NCI-H187 treated with DMSO at 0.1 percent for 48 hours (cell line): ENCODE data around the gene NME9.
"Not testable (repeated sequence)": the region's sequence is repeated elsewhere in the genome, so short reads cannot be mapped to it uniquely, and the experiment has no call there.

Experiments used
- DNase-seq: peaks from one replicate; lab custom pipeline; 2025; lab: John Stamatoyannopoulos, UW

The NME9 gene, protein sequence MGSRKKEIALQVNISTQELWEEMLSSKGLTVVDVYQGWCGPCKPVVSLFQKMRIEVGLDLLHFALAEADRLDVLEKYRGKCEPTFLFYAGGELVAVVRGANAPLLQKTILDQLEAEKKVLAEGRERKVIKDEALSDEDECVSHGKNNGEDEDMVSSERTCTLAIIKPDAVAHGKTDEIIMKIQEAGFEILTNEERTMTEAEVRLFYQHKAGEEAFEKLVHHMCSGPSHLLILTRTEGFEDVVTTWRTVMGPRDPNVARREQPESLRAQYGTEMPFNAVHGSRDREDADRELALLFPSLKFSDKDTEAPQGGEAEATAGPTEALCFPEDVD

DNA sequence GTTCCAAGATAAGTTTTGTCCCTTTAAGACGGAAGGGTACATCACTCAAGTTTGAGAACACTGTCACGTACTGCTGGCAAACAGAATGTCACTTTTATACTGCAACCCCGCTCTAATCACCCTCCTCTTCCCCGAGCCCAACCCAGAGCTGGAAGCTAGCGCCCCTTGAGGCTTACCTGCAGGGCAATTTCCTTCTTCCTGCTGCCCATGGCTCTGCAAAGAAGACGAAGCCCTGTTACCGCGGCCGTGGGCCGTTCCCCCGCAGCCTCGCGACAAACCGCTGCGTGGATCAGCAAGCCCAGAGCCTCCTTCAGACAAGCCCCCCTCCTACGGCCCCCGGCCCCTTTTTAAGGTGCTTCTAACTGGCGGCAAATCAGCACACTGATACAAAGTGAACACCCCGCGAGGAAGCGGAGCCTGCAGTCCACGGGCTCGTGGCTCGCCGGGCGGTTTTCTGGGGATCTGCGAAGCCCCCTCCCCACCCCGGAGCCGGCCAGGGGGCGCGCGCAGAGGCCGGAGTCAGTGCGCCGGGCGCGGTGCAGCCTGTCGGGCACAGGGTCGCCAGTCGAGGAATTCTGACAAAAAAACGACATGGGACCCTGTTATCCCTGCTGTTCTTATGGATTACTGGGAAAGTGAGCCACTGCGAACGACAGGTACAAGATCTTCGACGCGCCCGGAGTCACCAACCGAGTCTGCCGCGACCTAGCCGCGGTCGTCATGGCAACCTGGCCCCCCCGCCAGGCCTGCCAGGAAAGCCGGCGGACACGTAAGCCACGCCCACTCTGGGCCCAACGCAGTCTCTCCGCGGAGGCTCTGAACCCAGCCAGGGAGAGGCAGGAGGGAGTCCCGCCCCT is at the start of gene NME9:
TSS of gene NME9 (minus strand) at position 725 of the 857 bp plus-strand sequence. CDS start at position 209, 516 bp downstream.
- DNase-seq = peak; percentile 58

DNA sequence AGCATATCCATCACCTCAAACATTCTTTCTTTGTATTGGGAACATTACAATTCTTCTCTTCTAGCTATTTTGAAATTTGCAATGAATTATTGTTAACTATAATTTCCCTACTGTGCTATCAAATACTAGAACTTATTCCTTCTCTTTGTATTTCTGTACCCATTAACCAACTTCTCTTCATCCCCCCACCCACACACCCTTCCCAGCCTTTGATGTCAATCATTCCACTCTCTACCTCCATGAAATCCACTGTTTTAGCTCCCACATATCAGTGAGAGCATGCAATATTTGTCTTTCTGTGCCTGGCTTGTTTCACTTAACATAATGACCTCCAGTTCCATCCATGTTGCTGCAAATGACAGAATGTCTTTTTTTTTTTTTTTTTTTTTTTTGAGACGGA is 49.3 kb upstream of the NME9 start:
- no peak for DNase-seq

DNA sequence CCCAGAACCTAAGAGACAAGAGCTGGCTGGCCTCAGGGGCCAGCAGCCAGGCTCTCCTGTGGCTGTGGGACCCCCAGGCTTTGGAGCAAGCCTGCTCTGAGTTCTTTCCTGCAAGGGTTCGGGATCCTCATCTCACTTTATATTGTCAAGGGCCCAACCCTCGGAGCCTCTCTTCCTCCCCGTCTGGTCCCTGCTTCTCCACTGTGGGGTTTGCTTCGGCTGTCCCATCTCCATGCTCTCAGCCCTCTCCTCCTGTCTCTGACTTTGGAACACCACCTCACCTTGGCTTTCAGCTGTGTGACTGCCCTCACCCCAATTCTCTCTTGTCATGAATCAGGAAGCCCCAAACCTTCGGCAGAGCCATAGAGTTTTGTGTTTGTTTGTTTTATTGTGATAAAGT is 48.7 kb upstream of the NME9 start:
- no peak for DNase-seq

DNA sequence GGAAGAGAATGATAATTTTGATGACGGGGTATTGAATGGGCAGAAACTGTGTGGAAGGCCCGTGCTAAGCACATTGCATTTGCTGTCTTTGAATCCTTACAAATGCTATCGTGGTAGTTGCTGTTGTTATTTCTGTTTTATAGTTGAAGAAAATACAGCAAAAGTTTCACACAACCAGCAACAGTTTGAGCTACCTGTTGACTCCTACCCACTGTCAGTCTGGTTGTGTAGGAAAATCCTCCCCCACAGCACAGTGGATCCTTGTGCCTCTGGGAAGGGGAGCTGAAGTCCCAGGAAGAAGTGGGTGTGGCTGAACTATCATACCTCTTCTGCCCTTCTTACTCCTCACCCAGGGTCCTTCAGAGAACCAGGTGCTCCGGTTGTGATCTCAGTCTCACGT is 48.2 kb upstream of the NME9 start:
- no peak for DNase-seq

DNA sequence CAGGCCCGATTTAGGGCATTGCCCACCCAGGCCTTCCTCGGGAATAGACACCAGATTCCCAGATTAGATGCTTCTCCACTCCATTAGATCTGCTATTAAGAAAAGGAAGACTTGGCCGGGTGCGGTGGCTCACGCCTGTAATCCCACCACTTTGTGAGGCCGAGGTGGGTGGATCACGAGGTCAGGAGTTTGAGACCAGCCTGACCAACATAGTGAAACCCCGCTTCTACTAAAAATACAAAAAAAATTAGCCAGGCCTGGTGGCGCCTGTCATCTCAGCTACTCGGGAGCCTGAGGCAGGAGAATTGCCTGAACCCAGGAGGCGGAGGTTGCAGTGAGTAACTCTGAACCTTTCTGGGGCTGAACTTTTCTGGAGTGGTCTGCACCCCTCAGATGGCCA is 47.6 kb upstream of the NME9 start:
- DNase-seq = not testable (repeated sequence)

DNA sequence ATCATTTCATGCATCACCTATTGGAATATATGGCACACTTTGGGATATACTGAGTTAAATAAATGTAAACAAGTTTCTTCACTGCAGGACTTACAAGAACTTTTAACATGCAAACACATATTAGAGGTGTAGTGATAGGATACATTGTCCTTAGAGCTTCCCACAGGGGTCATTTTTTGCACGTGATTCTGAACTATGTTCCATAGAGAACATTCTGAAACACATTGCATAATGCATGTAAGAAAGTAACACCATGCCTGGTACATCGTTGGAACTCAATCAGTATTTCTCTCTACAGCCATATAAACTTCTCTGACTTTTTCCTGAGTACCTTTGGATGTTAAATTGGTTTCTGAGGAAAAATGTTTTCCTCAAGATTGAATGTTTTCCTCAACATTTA is 47.0 kb upstream of the NME9 start:
- DNase-seq = no peak

DNA sequence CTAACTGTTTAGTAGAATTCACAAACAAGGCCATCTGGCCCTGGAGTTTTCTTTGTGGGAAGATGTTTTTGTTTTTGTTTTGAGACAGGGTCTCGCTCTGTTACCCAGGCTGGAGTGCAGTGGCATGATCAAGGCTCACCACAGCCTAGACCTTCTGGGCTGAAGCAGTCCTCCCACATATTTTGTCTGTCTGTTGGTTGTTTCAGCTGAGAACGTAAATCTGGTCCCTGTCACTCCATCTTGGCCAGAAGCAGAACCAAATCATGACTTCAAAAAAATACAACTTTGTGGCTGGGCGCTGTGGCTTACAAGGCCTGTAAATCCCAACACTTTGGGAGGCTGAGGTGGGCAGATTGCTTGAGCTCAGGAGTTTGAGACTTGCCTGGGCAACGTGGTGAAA is 45.8 kb upstream of the NME9 start:
- DNase-seq = no peak

DNA sequence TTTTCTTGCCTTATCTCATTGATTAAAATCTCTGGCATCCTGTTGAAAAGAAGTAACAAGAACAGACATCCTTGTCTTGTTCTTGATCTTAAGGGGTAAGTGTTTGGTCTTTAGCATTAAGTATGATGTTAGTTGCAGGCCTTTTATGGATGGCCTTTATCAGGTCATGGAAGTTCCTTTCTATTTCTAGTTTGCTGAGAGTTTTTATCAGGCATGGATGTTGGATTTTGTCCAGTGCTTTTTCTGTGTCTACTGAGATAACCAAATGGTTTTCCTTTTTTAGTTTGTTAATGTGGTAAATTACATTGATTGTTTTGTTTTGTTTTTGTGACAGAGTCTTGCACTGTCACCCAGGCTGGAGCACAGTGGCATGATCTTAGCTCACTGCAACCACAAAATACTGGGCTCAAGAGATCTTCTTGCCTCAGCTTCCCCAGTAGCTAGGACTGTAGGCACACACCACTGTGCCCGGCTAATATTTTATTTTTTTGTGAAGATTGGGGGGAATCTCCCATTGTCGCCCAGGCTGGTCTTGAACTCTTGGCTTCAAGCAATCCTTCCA is 45.0 kb upstream of the NME9 start:
- DNase-seq = no peak

DNA sequence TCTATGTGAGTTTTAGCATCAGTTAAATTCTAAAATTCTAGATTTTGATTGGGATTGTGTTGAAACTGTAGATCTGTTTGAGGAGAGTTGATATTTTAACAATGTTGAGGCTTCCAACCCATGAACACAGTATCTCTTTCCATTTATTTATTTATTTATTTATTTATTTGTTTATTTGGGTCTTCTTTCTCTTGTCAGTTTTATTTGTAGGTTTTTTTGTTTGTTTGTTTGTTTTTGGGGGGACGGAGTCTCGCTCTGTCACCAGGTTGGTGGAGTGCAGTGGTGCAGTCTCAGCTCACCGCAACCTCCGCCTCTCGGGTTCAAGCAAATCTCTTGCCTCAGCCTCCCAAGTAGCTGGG is 44.1 kb upstream of the NME9 start:
- DNase-seq = no peak

DNA sequence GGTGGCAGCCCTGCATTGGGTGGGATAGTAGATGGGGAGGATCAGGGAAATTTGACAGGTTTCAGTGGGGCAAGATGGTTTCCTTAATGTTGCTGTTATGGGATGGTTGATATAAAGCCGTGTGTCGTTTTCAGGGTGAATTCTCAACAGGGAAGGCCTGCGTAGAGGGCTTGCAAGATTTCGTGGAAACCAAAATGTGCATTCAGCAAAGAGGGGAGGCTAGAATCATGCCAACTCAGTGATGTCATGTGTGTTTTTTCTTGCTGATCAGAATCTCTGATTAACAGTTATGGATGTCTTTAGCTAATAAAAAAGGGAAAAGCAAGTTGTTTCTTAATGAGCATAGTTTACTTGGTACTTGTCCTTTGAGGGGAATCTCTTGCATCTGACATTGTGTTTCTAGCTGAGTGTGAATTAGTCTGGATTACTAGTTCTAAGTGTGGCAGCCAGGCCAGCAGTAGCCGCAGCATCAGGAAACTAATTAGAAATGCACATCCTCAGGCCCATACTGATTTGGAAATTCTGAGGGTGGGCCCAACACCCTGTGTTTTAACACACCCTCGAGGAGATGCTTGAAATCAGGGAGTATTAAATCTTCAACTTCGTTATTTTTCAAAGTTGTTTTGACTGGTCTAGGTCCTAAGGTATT is 43.6 kb upstream of the NME9 start:
- DNase-seq = no peak

DNA sequence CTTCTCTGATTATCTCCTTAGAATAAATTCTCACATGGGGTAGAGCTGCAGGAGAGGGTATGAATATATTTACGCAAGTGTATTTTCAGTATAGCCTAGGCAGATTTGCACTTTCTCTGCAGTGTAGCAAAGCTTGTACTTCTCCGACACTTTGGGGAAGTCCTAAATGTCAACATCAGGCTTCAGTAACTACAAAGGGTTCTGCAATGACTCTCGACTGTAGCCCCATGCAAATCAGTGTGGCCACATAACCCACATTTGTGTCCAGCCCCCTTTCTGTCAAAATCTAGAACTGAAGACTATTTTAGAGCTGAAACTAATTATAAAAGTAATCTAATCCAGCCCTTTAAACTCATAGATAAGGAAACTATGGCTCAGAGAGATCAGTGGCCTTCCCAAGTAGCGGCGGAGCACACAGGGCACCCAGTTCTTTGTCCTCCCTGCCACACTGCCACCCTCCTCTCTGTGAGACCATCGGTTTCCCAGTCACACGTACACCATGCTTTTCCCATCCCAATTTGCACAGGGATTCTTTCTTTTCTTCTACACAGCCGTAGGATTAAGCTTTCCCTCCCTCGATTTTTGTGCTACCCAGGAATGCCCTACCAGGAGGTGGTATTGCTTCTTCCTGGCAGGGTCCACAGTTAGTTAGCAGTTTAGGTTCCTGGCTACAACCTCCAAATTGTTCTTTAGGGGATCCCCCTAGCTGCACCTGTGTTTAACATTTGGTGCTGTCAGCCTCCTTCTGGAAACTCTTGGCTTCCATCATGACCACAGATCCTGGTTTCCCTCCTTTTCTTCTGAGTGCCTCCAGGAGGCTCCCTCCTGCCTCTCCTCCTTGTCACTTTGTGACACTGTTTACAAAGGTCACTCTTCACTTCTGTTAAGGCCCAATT is 41.7 kb upstream of the NME9 start:
- no peak for DNase-seq

DNA sequence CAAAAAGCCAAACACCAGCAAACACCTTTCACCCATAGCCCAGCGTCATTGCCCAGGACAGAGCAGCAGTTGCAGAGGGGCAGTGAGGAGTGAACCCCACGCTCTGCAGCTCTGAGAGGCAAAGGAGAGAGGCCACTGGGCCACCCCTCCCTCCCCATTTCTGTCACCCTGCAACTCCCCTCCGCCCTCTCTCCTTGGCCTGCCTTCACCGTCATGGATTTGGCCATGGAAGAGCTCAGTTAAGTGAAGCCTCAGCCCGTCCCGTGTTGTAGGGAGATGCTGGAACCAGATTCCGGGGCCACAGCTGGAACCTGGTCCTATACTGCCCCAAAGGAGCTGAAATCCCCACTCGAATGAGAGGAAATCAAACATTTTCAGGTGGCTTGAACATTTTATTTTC is 40.7 kb upstream of the NME9 start:
- no peak for DNase-seq

DNA sequence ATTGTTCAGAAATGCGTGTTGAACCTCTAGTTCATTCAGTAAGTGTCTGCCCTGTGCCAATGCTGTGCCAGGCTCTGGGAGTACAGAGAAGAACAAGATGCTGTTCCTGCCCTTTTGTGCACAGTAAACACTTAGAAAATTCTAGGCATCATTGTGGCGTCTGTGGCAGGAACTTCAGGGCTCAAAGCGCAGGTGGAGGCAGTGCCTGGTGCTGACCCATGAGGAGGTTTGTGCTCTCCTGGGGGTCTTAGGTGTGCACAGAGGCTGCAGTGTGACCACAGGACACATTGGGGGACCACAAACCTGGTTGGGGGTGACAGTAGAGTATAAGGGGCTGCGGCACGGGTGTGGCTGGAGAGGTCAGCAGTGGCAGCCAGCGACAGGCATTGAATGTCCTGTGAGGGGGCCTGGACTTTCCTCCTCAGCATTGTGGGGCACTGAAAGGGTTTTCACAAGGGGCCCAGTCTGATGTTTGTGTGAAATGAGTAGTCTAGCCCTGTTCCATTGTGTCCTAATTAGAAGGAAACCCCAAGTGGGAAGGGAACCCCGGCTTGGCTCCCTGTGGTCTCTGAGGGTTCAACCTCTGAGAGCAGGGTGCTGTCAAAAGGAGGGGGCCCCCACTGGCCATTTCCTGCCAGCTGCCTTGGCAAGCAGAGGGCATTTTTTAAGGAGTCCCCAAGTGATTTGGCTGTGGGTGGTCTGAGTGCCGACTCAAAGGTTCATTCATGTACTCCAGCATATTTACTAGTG is 39.7 kb upstream of the NME9 start:
- DNase-seq = no peak

DNA sequence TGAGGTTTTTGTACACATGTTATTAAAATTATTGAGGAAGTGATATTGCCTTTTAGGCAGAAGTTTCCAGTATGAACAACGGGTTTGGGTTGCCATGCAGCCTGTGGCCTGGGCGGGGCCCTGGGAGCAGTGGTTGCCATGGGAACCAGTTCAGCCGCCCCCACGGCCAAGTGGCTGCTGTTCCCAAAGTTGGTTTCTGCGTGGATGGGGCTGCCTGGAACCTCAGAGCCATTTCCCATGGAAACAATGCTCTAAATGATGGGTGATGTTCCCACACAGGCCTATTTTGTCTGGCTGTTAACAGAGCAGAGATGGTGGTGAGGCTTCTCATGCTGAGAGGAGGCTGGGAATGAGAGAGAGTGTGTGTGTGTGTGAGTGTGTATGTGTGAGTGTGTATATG is 38.3 kb upstream of the NME9 start:
- no peak for DNase-seq

DNA sequence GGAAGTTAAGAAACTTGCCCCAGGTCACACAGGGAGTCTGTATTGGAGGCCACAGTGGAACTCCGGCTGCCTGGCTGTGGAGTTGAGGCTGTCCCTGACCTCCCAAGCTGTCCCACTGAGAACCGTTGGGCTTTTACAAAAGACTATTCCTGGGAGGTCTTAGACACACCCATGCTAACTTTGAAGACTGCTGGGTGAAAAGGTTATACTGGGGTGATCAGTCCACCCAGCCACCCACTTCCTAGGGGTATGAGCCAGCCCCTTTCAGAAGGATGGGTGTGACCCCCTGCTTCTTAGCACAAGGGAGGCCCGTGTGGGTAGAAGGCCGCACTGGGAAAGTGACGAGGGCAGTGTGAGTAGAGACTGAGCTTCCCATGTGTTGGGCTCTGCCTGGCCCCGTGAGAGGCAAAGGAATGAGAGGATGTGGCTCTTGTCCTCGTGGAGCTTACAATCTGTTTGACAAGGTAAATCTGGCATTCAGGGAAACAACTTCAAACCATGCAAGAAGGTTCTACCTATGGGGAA is 37.7 kb upstream of the NME9 start:
- DNase-seq = no peak

DNA sequence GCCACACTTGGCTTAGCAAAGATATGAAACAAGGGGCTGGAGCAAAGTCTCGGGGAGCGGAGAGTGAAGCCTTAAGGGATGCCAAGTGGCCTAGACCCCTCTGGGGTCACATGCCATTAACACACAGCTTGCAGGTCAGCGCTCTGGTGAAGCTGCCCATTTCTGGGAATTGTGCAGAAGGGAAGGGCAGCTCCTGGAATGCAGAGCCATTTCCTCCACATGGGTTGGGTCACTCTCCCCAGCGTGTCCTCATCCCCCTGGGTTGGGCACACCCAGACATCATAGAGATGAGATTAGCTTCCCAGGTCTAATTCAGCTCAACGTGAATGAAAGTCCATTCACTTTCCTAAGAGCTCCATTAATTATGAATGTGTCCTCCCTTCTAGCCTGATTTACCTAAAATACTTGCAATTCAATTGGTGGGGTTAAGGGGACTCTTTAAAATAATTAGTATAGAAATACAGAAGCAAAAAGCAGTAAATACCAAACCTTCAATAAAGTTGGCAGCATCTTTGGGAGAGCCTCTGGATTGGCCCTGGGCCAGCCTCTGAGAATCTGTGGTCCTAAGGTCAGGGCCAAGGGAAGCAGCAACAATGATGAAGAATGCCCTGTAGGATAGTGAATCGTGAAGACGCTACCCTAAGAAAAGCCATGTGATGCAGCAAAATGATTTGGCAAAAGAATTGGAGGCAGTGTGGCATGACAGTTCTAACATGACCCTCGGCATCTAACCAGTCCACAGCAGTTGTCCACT is 36.5 kb upstream of the NME9 start:
- DNase-seq = no peak

DNA sequence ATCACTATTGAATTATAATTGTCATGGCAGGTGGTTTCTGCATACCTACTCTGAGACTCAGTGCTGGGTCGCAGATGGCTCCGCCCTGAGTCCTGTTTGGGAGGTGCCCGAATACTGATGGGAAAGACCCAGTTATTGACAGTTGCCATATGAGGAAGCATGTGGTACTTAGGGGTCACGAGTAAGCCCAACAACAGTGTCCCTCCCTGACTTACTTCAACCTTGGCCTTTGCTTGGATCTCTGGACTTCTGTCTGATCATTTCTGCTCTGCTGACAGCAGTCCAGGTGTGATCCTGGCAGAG is 35.6 kb upstream of the NME9 start:
- no peak for DNase-seq

DNA sequence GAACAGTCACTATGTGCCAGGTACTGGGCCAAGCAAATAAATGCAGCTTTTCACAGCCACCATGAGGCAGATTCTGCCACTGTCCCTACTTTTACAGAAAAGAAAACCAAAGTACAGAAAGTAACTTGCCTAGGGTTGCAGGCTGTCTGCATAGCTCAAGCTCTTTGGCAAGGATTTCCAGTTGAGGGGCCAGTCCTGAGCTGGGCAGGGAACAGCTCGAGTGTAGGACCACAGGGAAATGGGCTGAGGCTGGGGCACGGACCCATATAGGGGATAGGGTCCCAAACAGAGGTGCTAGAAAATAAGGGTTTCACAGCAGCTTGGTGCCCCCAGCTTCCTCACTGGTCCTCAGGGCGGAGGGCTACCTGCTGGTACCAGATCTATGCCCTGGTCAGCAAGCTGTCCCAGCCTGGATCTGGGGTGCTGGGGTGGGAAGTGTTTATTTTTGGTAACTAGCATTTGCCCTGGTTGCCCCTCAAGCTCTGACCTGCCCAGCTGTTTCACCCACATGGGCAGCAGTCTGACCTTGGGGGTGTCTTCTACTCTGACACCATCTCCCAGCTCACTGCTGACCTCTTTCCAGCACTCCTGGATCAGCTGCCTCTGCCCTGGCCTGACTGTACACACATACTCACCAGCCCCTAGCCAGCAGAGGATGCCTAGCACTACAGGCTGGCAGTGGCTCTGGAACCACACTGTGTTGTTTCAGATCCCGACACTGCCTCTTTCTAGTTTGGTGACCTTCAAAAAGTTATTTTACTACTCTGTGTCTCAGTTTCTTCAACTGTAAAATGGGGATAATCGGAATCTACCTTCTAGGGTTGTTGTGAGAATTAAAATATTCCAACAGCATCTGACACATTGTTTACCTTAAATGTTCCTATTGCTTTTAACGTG is 35.0 kb upstream of the NME9 start:
- no peak for DNase-seq

DNA sequence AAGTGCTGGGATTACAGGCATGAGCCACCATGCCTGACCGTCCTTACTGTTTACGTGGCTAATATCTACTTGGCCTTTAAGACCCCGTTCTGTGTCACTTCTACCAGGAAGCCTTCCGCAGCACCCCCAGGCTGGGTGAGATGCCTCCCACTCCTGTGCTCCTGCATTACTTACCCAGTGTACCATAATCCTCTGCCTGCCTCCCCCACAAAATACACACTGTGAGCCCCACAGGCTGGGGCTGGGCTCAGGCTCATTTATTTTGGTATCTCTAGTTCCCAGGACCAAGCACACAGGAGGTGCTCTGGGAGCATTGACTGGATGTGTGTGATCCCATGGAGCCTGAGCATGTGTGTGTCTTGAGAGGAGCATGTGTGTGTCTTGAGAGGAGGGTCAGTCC is 33.7 kb upstream of the NME9 start:
- DNase-seq = no peak
